Embryonic facial prominence (tissue), 1 donor: ENCODE data around the gene DNER.
"Not testable (repeated sequence)": the region's sequence is repeated elsewhere in the genome, so short reads cannot be mapped to it uniquely, and the experiment has no call there.

Experiments used
- DNase-seq: peaks from one replicate; pipeline ENCODE4 v3.0.0-alpha.2; 2016; ENCODE audit errors: extremely low spot score

Gene DNER

DNA sequence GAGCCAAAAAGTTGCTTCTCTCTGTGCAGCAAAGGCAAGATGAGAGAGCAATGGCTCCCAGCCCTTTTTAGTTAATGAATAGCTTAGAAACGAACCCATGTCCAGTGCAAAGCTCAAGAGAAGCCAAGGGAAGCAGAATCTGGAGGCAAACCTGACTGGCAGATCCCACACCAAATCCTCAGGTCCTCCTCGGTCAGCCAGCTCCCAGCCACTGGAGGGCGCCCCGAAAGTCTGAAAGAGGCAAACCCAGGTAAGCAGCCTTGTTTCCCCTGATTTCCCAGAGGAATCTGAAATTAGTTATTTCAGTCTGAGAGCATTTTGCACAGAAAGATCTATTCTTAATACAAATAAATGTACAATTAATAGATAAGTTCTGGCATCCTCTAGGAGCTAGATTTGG is 372.0 kb downstream of the DNER start:
- no peak for DNase-seq

DNA sequence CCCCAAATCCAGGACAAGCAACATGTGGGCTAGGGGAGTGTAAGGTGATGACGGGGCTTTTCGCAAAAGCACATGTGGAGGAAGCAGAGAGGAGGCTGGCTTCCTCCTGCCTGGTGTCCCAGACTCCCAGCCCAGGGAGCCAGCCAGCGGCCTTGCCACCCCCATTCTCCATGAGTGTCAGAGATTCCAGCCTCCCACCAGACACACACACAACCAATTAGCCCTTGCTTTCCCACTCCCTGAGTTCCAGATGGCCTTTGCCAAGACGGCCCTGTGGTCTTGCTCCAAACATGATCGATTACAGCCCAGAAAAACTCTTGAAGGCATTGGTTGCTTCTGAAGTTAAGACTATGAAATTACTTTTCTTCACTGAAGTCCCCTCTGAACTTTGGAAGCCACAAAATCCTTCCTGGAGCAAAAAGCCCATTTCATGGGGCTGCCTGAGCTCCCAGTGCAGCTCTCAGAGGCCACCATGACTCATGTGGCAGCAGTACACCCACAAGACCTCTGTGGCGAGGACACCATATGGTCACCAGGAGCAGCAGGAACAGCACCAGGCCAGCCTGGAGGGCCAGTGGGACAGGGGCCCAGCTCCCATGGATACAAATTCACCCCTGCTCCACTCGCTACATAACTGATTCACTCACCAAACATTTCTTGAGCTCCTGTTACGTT is 374.1 kb downstream of the DNER start:
- DNase-seq = no peak

DNA sequence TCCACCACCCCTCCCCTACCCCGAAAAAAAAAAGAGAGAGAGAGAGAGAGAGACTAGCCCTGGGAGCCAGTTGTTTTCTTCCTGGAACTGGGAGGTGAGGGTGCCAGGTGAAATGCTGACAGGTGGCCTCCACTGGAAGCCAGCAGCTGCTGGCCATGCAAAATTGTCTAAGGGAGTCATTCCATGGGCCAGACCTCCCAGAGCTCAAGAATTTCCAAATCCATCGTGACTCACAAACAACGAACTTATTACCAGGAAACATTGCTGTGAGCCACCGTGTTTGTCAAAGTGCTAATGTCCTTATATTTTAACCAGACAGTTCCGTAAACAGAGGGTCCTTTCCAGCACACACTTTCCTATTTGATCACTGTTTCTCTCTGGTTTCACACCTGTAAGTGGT is 374.7 kb downstream of the DNER start:
- DNase-seq = no peak

DNA sequence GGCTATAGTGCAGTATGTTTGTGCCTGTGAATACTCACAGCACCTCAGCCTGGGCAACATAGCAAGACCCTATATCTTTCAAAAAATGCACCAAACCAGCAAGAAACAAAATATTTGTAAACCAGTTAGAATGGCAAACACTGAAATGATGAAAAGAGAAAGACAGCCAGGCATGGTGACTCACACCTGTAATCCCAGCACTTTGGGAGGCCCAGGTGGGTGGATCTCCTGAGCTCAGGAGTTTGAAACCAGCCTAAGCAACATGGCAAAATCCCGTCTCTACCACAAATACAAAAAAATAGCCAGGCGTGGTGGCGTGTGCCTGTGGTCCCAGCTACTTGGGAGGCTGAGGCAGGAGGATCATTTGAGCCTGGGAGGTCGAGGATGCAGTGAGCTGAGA is 375.2 kb downstream of the DNER start:
- not testable (repeated sequence) for DNase-seq

DNA sequence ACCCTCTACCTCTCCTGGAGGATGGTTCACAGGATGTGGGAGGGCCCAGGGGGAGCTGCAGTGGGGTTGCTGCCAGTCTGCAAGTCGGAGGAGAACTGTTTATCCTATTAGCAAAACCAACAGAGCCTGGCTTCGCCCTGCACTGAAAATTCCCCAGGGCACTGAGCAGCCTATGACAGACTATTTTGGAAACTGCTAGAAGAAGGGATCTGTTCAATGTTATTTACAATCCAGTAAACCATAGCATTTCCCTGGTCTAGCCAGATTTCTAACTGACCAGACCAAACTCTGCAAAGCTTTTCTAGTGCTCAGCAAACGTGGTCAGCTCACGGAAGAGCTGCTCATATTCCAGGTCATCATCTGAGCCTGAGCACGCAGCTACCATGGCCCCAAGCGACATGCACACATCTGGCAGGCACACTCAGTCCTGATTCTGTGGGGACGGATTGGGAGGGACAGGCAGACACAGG is 378.4 kb downstream of the DNER start:
- no peak for DNase-seq

DNA sequence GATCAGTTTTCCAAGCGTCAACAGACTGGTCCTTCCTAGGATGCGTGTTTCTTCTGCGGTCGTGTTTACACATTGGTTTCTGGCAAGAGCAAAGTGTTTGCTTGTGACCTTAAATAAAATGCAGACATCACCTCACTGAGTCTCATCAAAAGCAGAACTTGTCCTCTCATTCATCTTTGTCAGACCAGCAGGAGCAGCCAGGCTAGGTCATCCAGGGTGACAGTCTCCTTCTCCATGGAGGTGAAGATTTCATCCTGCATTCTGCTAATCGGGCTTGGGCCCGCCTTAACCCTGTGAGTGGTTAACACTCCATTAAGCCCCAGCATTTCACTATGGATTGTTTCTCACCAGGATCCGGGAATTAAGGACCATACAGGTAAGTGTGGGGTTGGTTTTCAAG is 379.0 kb downstream of the DNER start:
- no peak for DNase-seq

DNA sequence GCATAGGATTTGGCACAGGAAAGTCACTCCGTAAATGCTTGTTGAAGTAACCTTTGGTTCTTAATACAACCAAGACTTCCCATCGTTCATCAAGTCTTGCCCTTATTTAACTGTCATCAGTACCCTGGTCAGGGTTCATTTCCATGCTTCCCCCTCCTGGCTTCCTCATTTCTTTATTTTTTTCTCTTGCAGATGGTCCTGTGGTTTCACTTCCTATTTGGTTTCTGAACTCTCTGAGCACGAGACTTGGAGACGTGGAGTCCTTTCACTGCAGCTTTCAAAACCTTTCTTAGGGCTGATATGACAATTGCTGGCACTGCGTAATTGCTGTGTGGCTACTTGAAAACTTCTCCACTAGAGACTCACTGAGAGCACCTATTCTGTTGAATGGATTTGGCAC is 383.4 kb downstream of the DNER start:
- no peak for DNase-seq

DNA sequence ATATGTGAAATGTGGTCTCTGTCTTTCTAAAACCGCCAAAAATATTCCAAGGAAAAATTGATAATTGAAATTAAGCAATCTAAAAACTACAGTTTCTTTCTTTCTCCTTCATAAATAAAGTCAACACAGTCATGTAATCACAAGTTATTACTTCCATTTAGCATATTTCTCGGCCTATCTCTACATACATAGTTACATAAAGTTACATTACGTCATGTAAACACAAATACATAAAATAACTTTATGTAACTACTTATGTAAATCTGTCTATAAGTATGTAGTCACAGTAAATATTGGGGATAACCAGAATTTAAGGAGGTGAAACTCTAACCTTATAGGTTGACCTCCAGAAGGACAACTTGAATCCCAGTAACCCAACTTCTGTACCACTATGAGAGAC is 394.8 kb downstream of the DNER start:
- no peak for DNase-seq

DNA sequence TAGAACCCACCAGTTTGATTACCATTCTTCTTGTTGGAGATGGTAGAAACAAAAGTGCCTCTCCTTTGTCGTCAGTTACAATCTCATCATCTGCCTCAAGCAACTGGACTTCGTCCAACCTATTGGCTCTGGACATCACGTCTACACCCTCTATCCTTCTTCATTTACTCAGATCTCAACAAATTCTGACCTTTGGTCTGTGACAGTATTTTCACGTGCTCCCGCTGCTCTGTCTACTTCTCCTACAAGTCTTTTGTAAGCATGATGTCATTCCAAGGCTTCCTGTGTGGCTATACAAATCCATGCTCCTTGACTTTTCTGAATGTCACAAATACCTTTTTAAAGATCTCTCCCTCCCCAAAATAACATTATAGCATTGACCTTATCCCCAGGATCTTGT is 400.2 kb downstream of the DNER start:
- DNase-seq = no peak

DNA sequence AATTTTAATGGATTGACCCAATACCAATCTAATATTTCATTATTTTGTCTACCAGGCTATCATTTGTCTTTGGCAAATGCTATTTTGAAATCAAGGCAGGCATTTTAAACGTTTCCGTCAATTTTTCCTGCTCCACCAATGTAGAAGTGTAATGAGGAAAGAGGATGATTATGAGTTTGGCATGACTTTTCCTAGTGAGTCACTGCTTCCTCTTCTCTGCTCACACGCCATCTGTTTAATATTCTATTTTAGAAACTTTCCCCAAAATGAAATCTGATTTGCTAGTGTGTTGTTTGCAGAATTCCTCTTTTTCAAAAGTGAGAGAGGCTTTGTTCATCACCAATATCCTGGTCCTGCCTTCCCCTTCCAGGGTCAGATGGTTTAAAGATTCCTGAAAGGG is 400.8 kb downstream of the DNER start:
- no peak for DNase-seq
